Esophagus squamous epithelium (tissue), 5 donors: Measurements from ENCODE around the gene TIAL1. TPM values are rescaled to one million over a fixed set of nuclear protein-coding genes. Genes with fewer than 3 reads are reported as not detected.

ENCODE experiments used
- DNase-seq: peaks from one replicate; lab custom pipeline; 2025; lab: John Stamatoyannopoulos, UW
- H3K27ac ChIP-seq, 4 donors: fragments of 200-600 bp; sonication (generic); one replicate each; pipeline ENCODE4 v1.5.1; 2016 to 2019; ENCODE audit warnings: mild to moderate bottlenecking in 1 of 4
- H3K27me3 ChIP-seq, 4 donors: fragments of 200-600 bp; sonication (generic); 1 replicate in 3 of 4; 2 replicates in 1 of 4; pipeline versions ENCODE4 v1.5.1 to v1.6.0; 2017 to 2021; ENCODE audit warnings: antibody characterized with exemption in 1 of 4
- H3K36me3 ChIP-seq, 3 donors: fragments of 200-600 bp; sonication (generic); one replicate each; pipeline ENCODE4 v1.5.1; 2016 to 2019
- H3K4me1 ChIP-seq, 3 donors: fragments of 200-600 bp; sonication (generic); one replicate each; pipeline ENCODE4 v1.5.1; 2017 to 2019
- H3K4me3 ChIP-seq, 4 donors: fragments of 200-600 bp; sonication (generic); 1 replicate in 3 of 4; 2 replicates in 1 of 4; pipeline ENCODE4 v1.5.1; 2016 to 2019; ENCODE audit warnings: mild to moderate bottlenecking in 2 of 4, moderate library complexity in 1 of 4
- H3K9me3 ChIP-seq, 3 donors: fragments of 200-600 bp; sonication (generic); one replicate each; pipeline ENCODE4 v1.5.1; 2016 to 2019
- CTCF ChIP-seq, 6 experiments: fragments of 450-650 bp in 4 of 6; fragments of 200-600 bp in 2 of 6; sonication (generic) in 2 of 6; IDR thresholded peaks; one replicate each; pipeline ENCODE4 v1.5.1; 2016 to 2019; ENCODE audit warnings: antibody characterized with exemption in 6 of 6, mild to moderate bottlenecking in 4 of 6, moderate library complexity in 4 of 6
- POLR2A ChIP-seq, 4 donors: fragments of 450-650 bp; IDR thresholded peaks; one replicate each; pipeline ENCODE4 v1.6.1; 2017; ENCODE audit warnings: antibody characterized with exemption in 4 of 4, mild to moderate bottlenecking in 4 of 4, moderate library complexity in 3 of 4
- WGBS, 2 donors: methylation state at CpG; one replicate each; pipeline ENCODE4 v1.1.5; 2018; 5-methylcytosine and 5-hydroxymethylcytosine counted together
- intact Hi-C: fragments of 100-400 bp; cut with DNase I; formaldehyde crosslinking; loops from one replicate; pipeline ENCODE4 v1.15.0; 2022
- total RNA-seq, 4 donors: library from RNA; depleted of rRNA; stranded (reverse); fragments of >200 nt; gene quantifications; one replicate each; pipeline ENCODE4 v1.1.0, GENCODE V29; 2016
- donor health status: DM: yes; HTN: yes; CAD: no.

Gene TIAL1
- total RNA-seq, 4 donors from 2014 or later: 50.1 to 84.5 (median 65.2) TPM

GRCh38 chr10:119613741-119614140 lies 17.0 kb upstream of the TIAL1 start:
- intact Hi-C loops: no loop called here
- no peaks in the 10 kb centered on the region for H3K36me3 ChIP-seq
- no peak overlapping the region for H3K27ac ChIP-seq
- WGBS, 2 donors: 94 to 95% methylated on average over 5 to 6 of the region's 6 CpGs
- no peak for DNase-seq
- H3K4me1 ChIP-seq: peaks cover 0 to 11% (median 9%) of the 10 kb centered on the region in 3 donors
- TF ChIP-seq CTCF (IDR thresholded peaks at IDR 0.05) (no peak), POLR2A (IDR thresholded peaks at IDR 0.05) (no peak)
- H3K4me3 ChIP-seq: no peak overlapping the region
- H3K9me3 ChIP-seq: no peaks in the 10 kb centered on the region
- H3K27me3 ChIP-seq: no peaks in the 10 kb centered on the region

- peaks cover 0 to 8% (median 0%) of the 10 kb centered on the region in 3 donors for H3K4me1 ChIP-seq
- no peaks in the 10 kb centered on the region for H3K27me3 ChIP-seq
- intact Hi-C loops: no loop called here
- no peaks in the 10 kb centered on the region for H3K9me3 ChIP-seq
- no peak overlapping the region for H3K27ac ChIP-seq
- H3K36me3 ChIP-seq: no peaks in the 10 kb centered on the region
- no peak for DNase-seq
- TF ChIP-seq POLR2A (IDR thresholded peaks at IDR 0.05) (no peak), CTCF (IDR thresholded peaks at IDR 0.05) (no peak)
- 48 to 83% methylated on average over 3 to 4 of the region's 4 CpGs for WGBS, 2 donors
- H3K4me3 ChIP-seq: no peak overlapping the region
These were observed 14.7 kb upstream of the TIAL1 start for GRCh38 chr10:119611433-119611832.

- no peak overlapping the region for H3K27ac ChIP-seq
- no peaks in the 10 kb centered on the region for H3K27me3 ChIP-seq
- peaks cover 0 to 8% (median 0%) of the 10 kb centered on the region in 3 donors for H3K4me1 ChIP-seq
- intact Hi-C loops: no loop called here
- no peaks in the 10 kb centered on the region for H3K9me3 ChIP-seq
- TF ChIP-seq POLR2A (IDR thresholded peaks at IDR 0.05): no peak
- no peak for TF ChIP-seq CTCF (IDR thresholded peaks at IDR 0.05)
- no peak for DNase-seq
- 80 to 83% methylated on average over 4 of the region's 4 CpGs for WGBS, 2 donors
- no peaks in the 10 kb centered on the region for H3K36me3 ChIP-seq
- no peak overlapping the region for H3K4me3 ChIP-seq
These were observed 12.8 kb upstream of the TIAL1 start for GRCh38 chr10:119609516-119609915.

GRCh38 chr10:119608316-119609155 lies 11.8 kb upstream of the TIAL1 start:
- peak in 5 of 6 experiments; percentile 49 to 73 (median 63) for TF ChIP-seq CTCF (IDR thresholded peaks at IDR 0.05)
- TF ChIP-seq POLR2A (IDR thresholded peaks at IDR 0.05): no peak
- H3K27me3 ChIP-seq: no peaks in the 10 kb centered on the region
- peak overlapping the region in 1 of 4 donors; percentile 27 for H3K4me3 ChIP-seq
- no peak overlapping the region for H3K27ac ChIP-seq
- no peak for DNase-seq
- H3K36me3 ChIP-seq: no peaks in the 10 kb centered on the region
- WGBS, 2 donors: 11 to 16% methylated on average over 12 to 14 of the region's 15 CpGs
- H3K4me1 ChIP-seq: peaks cover 0 to 8% (median 0%) of the 10 kb centered on the region in 3 donors
- H3K9me3 ChIP-seq: no peaks in the 10 kb centered on the region
- intact Hi-C loops: no loop called here

- Histone ChIP-seq H3K27ac (no peak overlapping the region), H3K9me3 (no peaks in the 10 kb centered on the region), H3K27me3 (no peaks in the 10 kb centered on the region), H3K4me3 (no peak overlapping the region), H3K4me1 (peaks cover 0 to 8% (median 0%) of the 10 kb centered on the region in 3 donors), H3K36me3 (no peaks in the 10 kb centered on the region)
- TF ChIP-seq CTCF (IDR thresholded peaks at IDR 0.05) (no peak), POLR2A (IDR thresholded peaks at IDR 0.05) (no peak)
- intact Hi-C loops: no loop called here
- no peak for DNase-seq
These were observed 7.7 kb upstream of the TIAL1 start for GRCh38 chr10:119604468-119604867.
